ENCODE measurements around the gene LRIT3.

GRCh38 chr4:109847896-109848442, at the start of gene LRIT3:
- TF ChIP-seq CTCF (IDR thresholded peaks at IDR 0.05; ENCODE audit: insufficient read depth, low read length) (no peak), POLR2AphosphoS5 (IDR thresholded peaks at IDR 0.05; ENCODE audit: low read depth) (no peak), GABPA (IDR thresholded peaks at IDR 0.05; ENCODE audit: low read depth) (no peak), SPI1 (IDR thresholded peaks at IDR 0.05; ENCODE audit: borderline replicate concordance, low read depth) (no peak)
